Measurements from ENCODE around the gene FGD4. TPM values are rescaled to one million over a fixed set of nuclear protein-coding genes. Genes with fewer than 3 reads are reported as not detected.

FGD4 gene
- total and polyA plus RNA-seq, 9 of the 15 experiments (the other 6 are each of a cell fraction or from before 2014, with no cell fraction given) = 0.05 to 0.51 (median 0.27) TPM

DNA sequence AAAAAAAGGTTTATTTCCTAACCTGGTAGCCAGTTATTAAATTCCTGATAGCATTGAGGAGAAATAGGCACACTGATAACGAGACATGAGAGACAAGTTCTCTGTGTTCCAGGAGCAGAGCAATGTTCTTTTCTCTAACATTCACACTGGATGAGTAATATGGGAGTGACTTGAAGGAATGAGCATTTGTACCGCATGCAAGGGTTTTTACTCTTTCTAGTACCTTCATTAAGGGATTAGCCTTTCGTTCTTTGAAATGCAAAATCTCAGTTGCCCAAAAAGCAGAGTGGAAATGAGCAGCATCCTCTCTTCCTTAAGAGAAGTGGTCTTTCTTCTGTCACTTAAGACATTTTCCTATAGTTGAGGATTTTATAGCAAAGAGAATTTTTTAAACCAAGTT, 54.7 kb downstream of the FGD4 start (continued):
- TF ChIP-seq, protein P1, sequence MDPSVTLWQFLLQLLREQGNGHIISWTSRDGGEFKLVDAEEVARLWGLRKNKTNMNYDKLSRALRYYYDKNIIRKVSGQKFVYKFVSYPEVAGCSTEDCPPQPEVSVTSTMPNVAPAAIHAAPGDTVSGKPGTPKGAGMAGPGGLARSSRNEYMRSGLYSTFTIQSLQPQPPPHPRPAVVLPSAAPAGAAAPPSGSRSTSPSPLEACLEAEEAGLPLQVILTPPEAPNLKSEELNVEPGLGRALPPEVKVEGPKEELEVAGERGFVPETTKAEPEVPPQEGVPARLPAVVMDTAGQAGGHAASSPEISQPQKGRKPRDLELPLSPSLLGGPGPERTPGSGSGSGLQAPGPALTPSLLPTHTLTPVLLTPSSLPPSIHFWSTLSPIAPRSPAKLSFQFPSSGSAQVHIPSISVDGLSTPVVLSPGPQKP (CRISPR knock-in tag; IDR thresholded peaks at IDR 0.05) = no peak
- TF ChIP-seq MBD2 (IDR thresholded peaks at IDR 0.05; ENCODE audit: borderline replicate concordance, low read depth) (no peak), TCF7L2 (IDR thresholded peaks at IDR 0.05; ENCODE audit: low read depth, low read length) (no peak), ZNF551 (CRISPR knock-in tag; IDR thresholded peaks at IDR 0.05) (no peak), HDGF (IDR thresholded peaks at IDR 0.05) (no peak), ZNF384 (IDR thresholded peaks at IDR 0.05; ENCODE audit: low read depth, low read length) (no peak), SMARCC2 (IDR thresholded peaks at IDR 0.05; ENCODE audit: low read depth) (no peak), ZNF41 (CRISPR knock-in tag; conservative IDR thresholded peaks at IDR 0.05) (no peak)
- TF ChIP-seq, protein P2, sequence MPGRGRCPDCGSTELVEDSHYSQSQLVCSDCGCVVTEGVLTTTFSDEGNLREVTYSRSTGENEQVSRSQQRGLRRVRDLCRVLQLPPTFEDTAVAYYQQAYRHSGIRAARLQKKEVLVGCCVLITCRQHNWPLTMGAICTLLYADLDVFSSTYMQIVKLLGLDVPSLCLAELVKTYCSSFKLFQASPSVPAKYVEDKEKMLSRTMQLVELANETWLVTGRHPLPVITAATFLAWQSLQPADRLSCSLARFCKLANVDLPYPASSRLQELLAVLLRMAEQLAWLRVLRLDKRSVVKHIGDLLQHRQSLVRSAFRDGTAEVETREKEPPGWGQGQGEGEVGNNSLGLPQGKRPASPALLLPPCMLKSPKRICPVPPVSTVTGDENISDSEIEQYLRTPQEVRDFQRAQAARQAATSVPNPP (IDR thresholded peaks at IDR 0.05; ENCODE audit: borderline replicate concordance, insufficient read depth, insufficient read length) = no peak

DNA sequence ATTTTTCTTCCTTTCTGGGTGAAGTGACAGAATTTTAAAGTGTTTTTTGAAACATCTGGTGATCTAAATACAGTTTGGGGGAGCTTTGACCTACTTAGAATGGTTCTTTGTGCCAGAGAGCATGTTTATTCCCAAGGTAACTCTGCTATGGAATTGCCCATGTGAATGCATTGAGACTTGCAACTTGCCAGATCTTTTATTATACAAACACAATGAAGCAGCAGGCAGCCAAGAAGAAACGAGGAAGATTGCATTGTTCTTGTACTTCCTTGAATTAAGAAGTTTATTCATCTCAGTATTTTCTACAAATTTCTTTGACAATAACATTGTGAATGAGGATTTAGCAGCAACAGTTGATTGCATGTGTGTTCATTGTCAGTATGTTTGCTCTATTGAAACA, 55.5 kb downstream of the FGD4 start:
- no peak overlapping the region for H3K4me3 ChIP-seq
- H3K4me1 ChIP-seq (replicated peaks in 1 of 2; ENCODE audit: control insufficient read depth in 2 of 2, insufficient read depth in 2 of 2, low read length in 2 of 2) = no peaks in the 10 kb centered on the region
- 6% methylated on average over 1 of the region's 1 CpG for WGBS (ENCODE audit: insufficient coverage, low coverage, missing lambda C conversion rate)
- FAIRE-seq = no peak
- BruUV-seq (replicated peaks) = no TSS peak
- H3K36me3 ChIP-seq (ENCODE audit: control insufficient read depth, insufficient read depth, low read length) = no peaks in the 10 kb centered on the region
- no peak for ATAC-seq
- CTCF ChIA-PET (ENCODE audit: low intra/inter-chr PET ratio) = interaction anchor here (0.6 to 1.2 kb wide), 4 partner anchors 69 to 1567 kb away, joined by 5 to 8 read pairs (median 6); partner anchors contain the start of genes ALG10 and YARS2
- H4K20me1 ChIP-seq (replicated peaks; ENCODE audit: control insufficient read depth, insufficient read depth, low read length) = no peaks in the 10 kb centered on the region
- no peak overlapping the region for H3K27ac ChIP-seq (ENCODE audit: extremely low read depth, low read depth, low read length)
- H3K79me2 ChIP-seq (ENCODE audit: control insufficient read depth, insufficient read depth, low read length) = no peaks in the 10 kb centered on the region
- POLR2A ChIA-PET = no interaction called here
- no peaks in the 10 kb centered on the region for H3K27me3 ChIP-seq (ENCODE audit: control insufficient read depth in 2 of 2, insufficient read depth in 2 of 2, low read length in 2 of 2)
- in situ Hi-C loops (cut with MboI) (loop anchor here (5.0 to 10.0 kb wide), 2 partner anchors 212 to 1570 kb away; partner anchors contain the start of gene ALG10), intact Hi-C loops (cut with micrococcal nuclease) (loop anchor here (1.0 to 10.0 kb wide), 6 partner anchors 88 to 1570 kb away; partner anchors contain the start of genes ALG10 and YARS2)
- H3K4me2 ChIP-seq (ENCODE audit: insufficient read depth, low read length) = no peak overlapping the region
- H3K9me1 ChIP-seq (ENCODE audit: control insufficient read depth, insufficient read depth, low read length) = no peaks in the 10 kb centered on the region
- no peak overlapping the region for H3K9ac ChIP-seq (ENCODE audit: insufficient read depth in 1 of 2, low read depth in 2 of 2, low read length in 2 of 2)
- no peaks in the 10 kb centered on the region for H3K9me3 ChIP-seq (replicated peaks; ENCODE audit: control insufficient read depth, insufficient read depth, low read depth, low read length)
- H2AFZ ChIP-seq (ENCODE audit: low read depth, low read length) = no peak overlapping the region
- DNase-seq (ENCODE audit: extremely low read depth in 1 of 4, low spot score in 3 of 4) = no peak
- TF ChIP-seq NFIX (CRISPR knock-in tag; IDR thresholded peaks at IDR 0.05; ENCODE audit: low read depth) (no peak), NR2F6 (CRISPR knock-in tag; IDR thresholded peaks at IDR 0.05) (no peak), BRD4 (IDR thresholded peaks at IDR 0.05) (no peak), MEIS2 (IDR thresholded peaks at IDR 0.05; ENCODE audit: partially characterized antibody) (no peak), TBL1XR1 (IDR thresholded peaks at IDR 0.05; ENCODE audit: low read length in 2 of 2) (no peak)
- TF ChIP-seq, protein P3, sequence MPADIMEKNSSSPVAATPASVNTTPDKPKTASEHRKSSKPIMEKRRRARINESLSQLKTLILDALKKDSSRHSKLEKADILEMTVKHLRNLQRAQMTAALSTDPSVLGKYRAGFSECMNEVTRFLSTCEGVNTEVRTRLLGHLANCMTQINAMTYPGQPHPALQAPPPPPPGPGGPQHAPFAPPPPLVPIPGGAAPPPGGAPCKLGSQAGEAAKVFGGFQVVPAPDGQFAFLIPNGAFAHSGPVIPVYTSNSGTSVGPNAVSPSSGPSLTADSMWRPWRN (IDR thresholded peaks at IDR 0.05; ENCODE audit: low read depth) = no peak
- TF ChIP-seq, protein P4, sequence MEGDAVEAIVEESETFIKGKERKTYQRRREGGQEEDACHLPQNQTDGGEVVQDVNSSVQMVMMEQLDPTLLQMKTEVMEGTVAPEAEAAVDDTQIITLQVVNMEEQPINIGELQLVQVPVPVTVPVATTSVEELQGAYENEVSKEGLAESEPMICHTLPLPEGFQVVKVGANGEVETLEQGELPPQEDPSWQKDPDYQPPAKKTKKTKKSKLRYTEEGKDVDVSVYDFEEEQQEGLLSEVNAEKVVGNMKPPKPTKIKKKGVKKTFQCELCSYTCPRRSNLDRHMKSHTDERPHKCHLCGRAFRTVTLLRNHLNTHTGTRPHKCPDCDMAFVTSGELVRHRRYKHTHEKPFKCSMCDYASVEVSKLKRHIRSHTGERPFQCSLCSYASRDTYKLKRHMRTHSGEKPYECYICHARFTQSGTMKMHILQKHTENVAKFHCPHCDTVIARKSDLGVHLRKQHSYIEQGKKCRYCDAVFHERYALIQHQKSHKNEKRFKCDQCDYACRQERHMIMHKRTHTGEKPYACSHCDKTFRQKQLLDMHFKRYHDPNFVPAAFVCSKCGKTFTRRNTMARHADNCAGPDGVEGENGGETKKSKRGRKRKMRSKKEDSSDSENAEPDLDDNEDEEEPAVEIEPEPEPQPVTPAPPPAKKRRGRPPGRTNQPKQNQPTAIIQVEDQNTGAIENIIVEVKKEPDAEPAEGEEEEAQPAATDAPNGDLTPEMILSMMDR (IDR thresholded peaks at IDR 0.05 in 2 of 3, conservative IDR thresholded peaks at IDR 0.05 in 1 of 3; ENCODE audit: insufficient read depth in 2 of 3, low read depth in 1 of 3, low read length in 3 of 3) = no peak

Data from K562 (cell line).